Measurements from ENCODE around the gene CCDC18.

CCDC18 gene

DNA sequence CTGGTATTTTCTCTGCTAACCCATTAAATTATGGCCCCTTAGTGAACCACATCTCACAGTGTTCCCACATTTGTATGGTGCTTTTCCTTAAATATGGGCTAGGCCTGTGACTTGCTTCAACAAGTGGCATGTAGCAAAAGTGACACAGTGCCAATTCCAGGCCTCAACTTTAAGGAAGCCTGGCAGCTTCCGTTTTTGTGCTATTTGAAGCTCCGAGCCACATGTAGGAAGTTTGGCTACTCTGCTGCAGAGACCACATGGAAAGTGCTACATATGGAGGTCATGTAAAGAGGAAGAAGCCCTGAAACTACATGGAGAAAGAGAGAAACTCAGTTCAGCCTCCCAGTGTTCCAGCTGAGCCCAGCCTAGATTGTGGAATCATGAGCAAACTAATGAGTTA is 136.7 kb downstream of the CCDC18 start:
- DNase-seq = no peak

DNA sequence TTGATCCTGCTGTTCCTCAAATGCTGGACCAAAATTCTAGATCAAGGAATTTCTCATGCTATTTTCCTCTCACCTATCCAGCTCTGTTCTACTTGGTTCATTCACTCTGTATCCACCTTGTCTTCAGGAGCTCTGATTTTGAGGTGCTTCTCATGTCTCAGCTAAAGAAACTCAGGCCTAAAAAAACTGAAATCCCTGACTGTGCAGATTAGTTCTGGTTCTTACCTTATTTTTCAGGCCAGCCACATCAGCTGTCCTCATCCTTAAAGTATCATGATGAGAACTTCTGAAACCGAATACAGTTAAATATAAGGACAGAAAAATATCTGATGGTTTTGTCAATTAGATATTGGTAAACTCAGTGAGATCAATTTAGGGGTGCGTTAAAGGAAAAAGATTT is 137.4 kb downstream of the CCDC18 start:
- no peak for DNase-seq

DNA sequence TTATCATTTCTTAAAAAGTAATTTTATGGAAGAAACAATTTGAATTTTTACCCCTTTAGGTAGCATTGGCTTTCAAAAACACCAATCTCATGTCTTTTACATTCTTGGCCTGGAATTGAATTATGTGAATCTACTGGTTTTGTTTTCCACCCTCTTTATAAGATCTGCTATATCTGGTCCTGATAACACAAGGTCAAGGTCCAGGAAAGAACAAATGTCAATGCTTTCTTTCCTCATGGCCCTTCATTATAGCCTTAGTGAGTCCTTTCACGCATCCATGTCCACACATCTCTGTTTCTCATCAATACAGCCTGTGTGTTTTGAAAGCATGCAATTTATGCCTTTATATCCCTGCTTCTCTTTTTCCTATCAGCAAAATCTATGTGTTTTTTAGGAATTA is 141.2 kb downstream of the CCDC18 start:
- DNase-seq = no peak

DNA sequence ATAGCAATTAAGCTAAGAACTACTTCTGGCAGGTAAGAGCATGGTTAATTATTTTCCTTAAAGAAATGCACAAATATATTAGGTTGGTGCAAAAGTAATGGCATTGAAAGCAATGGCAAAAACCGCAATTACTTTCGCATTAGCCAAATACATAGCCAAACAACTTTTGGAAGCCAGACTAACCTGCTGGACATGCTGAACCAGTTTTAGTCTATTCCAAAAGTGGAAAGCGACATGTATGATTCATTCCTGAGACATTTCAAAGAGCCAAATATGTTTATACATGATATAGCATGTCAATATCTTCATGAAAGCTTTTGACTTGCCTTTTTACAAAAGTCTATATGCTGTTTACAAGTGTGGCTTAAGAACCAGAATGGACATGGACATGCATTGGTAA is 141.8 kb downstream of the CCDC18 start:
- DNase-seq = no peak

DNA sequence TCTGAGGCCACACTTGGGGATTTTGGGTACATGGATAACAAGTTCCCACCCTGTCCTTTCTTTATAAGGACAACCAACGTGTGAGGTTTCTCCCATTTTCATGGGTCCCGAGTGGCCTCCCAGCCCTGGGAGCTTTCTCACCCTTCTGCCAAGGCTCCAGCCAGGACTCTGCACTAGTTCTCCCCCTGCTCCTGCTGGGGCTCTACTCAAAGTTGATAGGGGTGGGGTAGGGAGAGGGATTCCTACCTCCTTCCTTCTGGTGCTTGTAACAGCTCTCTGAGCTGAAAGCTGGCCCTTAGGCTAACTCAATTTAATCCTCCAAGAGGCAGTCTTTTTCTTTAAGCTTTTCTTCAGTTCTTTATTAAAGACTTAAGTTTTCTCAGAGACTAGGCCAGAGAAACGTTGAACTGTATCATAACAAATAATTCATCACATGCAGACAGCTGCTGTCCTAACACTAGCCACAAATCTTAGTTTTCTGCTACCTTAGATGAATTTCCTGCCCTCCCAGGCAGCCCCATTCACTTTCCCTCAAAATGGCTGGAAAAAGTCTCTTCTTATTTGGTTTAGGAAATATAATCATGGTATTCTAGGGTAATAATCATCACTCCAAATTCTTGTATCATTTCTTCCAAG is 142.8 kb downstream of the CCDC18 start:
- DNase-seq = no peak

DNA sequence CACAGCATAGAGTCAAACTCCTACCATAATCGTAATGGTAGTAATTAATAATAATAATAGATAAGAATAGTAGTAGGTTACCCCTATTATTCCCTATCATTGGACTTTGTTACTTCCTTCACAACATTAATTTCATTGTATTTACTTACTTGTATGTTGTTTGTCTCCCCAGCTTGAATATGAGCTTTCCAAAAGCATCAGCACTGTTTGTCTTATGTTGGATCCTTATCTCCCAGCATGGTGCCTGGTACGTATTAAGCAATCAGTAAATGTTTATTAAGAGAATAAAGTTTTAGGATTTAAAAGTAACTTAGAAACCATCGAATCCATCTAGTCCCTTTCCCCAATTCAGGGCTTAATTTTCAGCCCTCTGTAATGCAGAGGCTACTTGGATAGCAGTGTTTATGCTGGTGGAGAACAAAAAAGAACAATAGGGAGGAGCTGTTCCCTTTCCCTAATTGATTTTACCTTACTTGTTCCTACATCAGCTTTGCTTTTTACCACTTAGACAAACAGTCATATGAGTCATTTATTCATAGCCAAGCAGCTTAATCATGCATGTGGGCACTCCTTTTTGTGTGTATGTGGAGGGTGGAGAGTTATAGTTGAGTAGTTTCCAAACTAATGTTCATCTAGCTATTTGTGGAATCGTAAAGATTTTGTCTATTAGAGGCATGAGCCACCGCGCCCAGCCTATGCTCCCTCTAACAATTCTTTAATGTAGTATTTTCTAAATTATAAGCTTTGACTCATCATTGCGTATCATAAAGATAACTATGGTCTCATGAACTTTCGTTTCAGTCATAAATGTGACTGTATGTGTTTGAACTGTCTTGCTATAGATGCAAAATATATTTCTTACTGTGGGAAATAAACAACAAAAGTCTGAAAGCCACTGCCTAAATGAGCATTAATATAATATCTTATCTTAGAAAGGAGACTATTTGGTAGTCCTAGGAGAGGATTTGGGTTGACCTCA is 144.3 kb downstream of the CCDC18 start:
- DNase-seq = peak in 1 of 2 experiments; percentile 32

All from NCI-H446 (cell line).